ENCODE results near the gene FBN2. TPM values are rescaled to one million over a fixed set of nuclear protein-coding genes. Genes with fewer than 3 reads are reported as not detected.

Gene FBN2
- total and polyA plus RNA-seq, 9 donors, result 0.23 to 3.5 (median 1.0) TPM

- 93 to 99% (median 97%) methylated on average over 2 of the region's 2 CpGs for WGBS, 3 donors
- no peak for DNase-seq
- Histone ChIP-seq H3K9me3 (no peaks in the 10 kb centered on the region), H3K27ac (no peak overlapping the region), H3K4me3 (no peak overlapping the region), H3K36me3 (no peaks in the 10 kb centered on the region), H3K4me1 (ENCODE audit: insufficient read depth) (no peaks in the 10 kb centered on the region), H3K27me3 (no peaks in the 10 kb centered on the region)
- TF ChIP-seq CTCF (IDR thresholded peaks at IDR 0.05) (no peak), EP300 (IDR thresholded peaks at IDR 0.05) (no peak), POLR2A (IDR thresholded peaks at IDR 0.05) (no peak)
- intact Hi-C loops (cut with DNase I), result no loop called here
Measured at GRCh38 chr5:128287740-128288139, 250.3 kb downstream of the FBN2 start.

GRCh38 chr5:128284236-128284635 lies 253.8 kb downstream of the FBN2 start:
- TF ChIP-seq EP300 (IDR thresholded peaks at IDR 0.05), result no peak
- TF ChIP-seq CTCF (IDR thresholded peaks at IDR 0.05), result no peak
- TF ChIP-seq POLR2A (IDR thresholded peaks at IDR 0.05), result no peak
- 96 to 98% (median 98%) methylated on average over 2 of the region's 2 CpGs for WGBS, 3 donors

GRCh38 chr5:128279345-128279744 lies 258.7 kb downstream of the FBN2 start:
- Histone ChIP-seq H3K4me1 (ENCODE audit: insufficient read depth) (no peaks in the 10 kb centered on the region), H3K4me3 (no peak overlapping the region), H3K9me3 (no peaks in the 10 kb centered on the region), H3K27me3 (no peaks in the 10 kb centered on the region), H3K27ac (no peak overlapping the region), H3K36me3 (no peaks in the 10 kb centered on the region)
- intact Hi-C loops (cut with DNase I), result no loop called here
- 43 to 85% (median 71%) methylated on average over 2 of the region's 2 CpGs for WGBS, 3 donors
- no peak for TF ChIP-seq EP300 (IDR thresholded peaks at IDR 0.05)
- no peak for TF ChIP-seq CTCF (IDR thresholded peaks at IDR 0.05)
- TF ChIP-seq POLR2A (IDR thresholded peaks at IDR 0.05), result no peak
- no peak for DNase-seq

More at GRCh38 chr5:128284236-128284635, 253.8 kb downstream of the FBN2 start:
- H3K9me3 ChIP-seq, result no peaks in the 10 kb centered on the region
- H3K36me3 ChIP-seq, result no peaks in the 10 kb centered on the region
- no peaks in the 10 kb centered on the region for H3K27me3 ChIP-seq
- intact Hi-C loops (cut with DNase I), result no loop called here
- no peak overlapping the region for H3K27ac ChIP-seq
- DNase-seq, result no peak
- no peaks in the 10 kb centered on the region for H3K4me1 ChIP-seq (ENCODE audit: insufficient read depth)
- H3K4me3 ChIP-seq, result no peak overlapping the region

- Histone ChIP-seq H3K4me3 (no peak overlapping the region), H3K27ac (no peak overlapping the region), H3K9me3 (no peaks in the 10 kb centered on the region), H3K4me1 (ENCODE audit: insufficient read depth) (no peaks in the 10 kb centered on the region), H3K36me3 (no peaks in the 10 kb centered on the region), H3K27me3 (no peaks in the 10 kb centered on the region)
- 79 to 81% (median 80%) methylated on average over 6 of the region's 6 CpGs for whole genome bisulfite sequencing, 3 donors
- no peak for DNase-seq
- intact Hi-C loops (cut with DNase I), result no loop called here
- TF ChIP-seq POLR2A (IDR thresholded peaks at IDR 0.05) (no peak), CTCF (IDR thresholded peaks at IDR 0.05) (no peak), EP300 (IDR thresholded peaks at IDR 0.05) (no peak)
Measured at GRCh38 chr5:128276537-128277216, 261.4 kb downstream of the FBN2 start.
